ENCODE measurements around the gene NEK11. TPM values are rescaled to one million over a fixed set of nuclear protein-coding genes. Genes with fewer than 3 reads are reported as not detected.
A peak's percentile ranks its signal among the peaks of the same experiment; 100 is the strongest.

NEK11 gene
- total RNA-seq, 1 donor from 2014 or later = 1.3 TPM

DNA sequence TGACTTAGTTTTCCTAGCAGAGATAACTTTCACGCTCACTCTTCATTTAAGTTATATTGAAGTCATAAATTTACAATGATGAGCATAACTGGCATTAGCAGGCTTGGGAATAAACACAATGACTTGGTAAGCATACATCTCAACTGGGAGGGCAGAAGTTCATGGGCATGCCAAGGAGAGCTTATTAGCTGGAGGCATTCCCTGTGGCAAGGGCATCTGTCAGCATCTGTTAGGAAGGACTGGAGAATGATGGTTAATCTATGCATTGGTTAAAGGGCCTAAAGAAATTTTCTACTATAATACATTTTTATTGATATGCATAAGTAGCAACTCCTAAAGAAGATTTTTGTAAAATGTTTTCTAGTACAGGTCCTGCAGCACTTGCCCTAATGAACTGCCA, 52.4 kb downstream of the NEK11 start:
- no peak overlapping the region for H3K4me3 ChIP-seq
- DNase-seq = no peak
- no peak for TF ChIP-seq CTCF (IDR thresholded peaks at IDR 0.05; ENCODE audit: borderline replicate concordance)
- no peaks in the 10 kb centered on the region for H3K9me3 ChIP-seq (replicated peaks)
- no peaks in the 10 kb centered on the region for H3K36me3 ChIP-seq
- no peak overlapping the region for H3K27ac ChIP-seq (replicated peaks)
- intact Hi-C loops (cut with micrococcal nuclease) = no loop called here
- peaks cover 14% of the 10 kb centered on the region for H3K4me1 ChIP-seq
- no peaks in the 10 kb centered on the region for H3K27me3 ChIP-seq (ENCODE audit: low read depth)

DNA sequence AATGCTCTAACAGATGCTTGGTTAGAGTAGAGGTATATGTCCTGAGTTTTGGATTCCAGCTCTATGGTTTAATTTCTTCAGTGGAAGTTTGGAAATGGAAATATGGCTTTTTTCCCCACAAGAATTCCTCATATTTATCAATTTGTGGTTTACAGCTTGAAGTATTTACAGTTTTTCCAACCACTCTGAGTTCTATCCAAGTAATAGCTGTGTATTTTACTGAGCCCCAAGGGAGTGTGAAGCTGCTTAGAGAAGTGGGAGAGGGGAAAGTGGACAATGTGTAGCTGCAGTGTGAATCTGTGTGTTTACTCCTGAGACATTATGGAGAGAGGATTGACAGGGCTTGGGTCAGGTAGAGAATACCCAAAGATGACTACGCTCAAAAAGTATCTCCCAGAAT, 54.5 kb downstream of the NEK11 start:
- intact Hi-C loops (cut with micrococcal nuclease) = no loop called here
- H3K27ac ChIP-seq (replicated peaks) = no peak overlapping the region
- H3K4me3 ChIP-seq = no peak overlapping the region
- H3K27me3 ChIP-seq (ENCODE audit: low read depth) = no peaks in the 10 kb centered on the region
- H3K36me3 ChIP-seq = no peaks in the 10 kb centered on the region
- no peak for TF ChIP-seq CTCF (IDR thresholded peaks at IDR 0.05; ENCODE audit: borderline replicate concordance)
- H3K4me1 ChIP-seq = peaks cover 7% of the 10 kb centered on the region
- no peaks in the 10 kb centered on the region for H3K9me3 ChIP-seq (replicated peaks)
- no peak for DNase-seq

DNA sequence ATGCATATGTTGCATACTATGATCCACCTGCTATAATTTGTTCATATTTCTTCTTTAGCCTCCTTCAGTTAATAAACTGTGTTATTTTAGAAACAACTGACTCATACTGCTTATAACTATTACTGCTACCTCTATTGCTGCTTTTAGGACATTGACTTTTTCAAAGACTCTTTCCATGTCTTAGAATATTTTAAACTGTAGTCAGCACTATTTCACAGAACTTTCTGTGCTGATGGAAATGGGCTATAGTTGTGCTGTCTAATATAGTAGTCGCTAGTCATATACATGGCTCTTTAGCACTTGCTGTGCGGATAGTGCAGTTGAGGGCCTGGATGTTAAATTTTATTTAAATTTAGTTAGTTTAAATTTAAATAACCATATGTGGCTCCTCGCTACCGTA, 55.6 kb downstream of the NEK11 start:
- no peak for DNase-seq
- Histone ChIP-seq H3K4me3 (no peak overlapping the region), H3K4me1 (peaks cover 7% of the 10 kb centered on the region), H3K36me3 (no peaks in the 10 kb centered on the region), H3K9me3 (replicated peaks) (no peaks in the 10 kb centered on the region), H3K27me3 (ENCODE audit: low read depth) (no peaks in the 10 kb centered on the region), H3K27ac (replicated peaks) (no peak overlapping the region)
- TF ChIP-seq CTCF (IDR thresholded peaks at IDR 0.05; ENCODE audit: borderline replicate concordance) = no peak
- intact Hi-C loops (cut with micrococcal nuclease) = no loop called here

DNA sequence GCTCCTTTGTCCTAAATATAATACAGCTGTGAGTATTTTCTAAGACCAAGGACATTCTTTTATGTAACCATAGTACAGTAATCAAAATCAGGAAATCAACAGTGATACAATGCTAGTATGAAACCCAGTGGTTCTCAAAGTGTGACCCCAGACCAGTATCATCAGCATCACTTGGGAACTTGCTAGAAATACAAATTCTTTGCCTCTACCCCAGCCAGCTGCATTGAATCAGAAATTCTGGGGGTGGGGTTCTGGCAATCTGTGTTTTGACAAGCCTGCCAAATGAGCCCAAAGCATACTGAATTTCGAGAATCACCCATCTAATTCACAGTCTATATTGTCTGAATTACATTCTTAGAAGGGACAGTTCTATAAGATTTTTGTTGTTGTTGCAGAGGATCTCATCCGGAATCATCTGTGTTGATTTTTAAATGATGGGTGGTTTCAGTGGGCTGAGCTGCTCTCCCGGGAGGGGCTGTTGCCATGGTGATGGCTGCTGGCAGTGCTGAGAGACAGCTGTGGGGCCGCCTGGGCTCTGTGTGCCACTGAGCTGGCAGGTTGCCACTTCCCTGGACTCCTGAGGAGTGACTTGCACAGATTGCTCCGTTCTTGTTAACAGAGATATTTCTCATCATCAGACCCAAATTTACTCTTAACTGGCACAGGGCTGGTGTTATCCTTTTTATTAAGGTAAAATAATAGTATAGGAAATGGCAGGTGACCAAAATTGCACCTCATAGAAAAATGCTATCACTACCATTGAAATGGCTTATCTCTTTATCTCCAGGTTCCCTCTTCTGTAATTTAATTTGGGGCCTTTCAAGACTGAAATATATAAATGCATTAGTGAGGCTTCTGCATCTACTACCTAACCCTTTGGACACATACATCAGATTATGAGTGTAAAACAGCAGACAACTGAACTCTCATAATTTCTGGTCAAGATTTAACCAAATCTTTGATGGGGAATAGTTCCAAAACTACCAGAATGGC, 56.5 kb downstream of the NEK11 start:
- no peak overlapping the region for H3K4me3 ChIP-seq
- no peak for TF ChIP-seq CTCF (IDR thresholded peaks at IDR 0.05; ENCODE audit: borderline replicate concordance)
- H3K36me3 ChIP-seq = no peaks in the 10 kb centered on the region
- no peaks in the 10 kb centered on the region for H3K27me3 ChIP-seq (ENCODE audit: low read depth)
- H3K4me1 ChIP-seq = peaks cover 7% of the 10 kb centered on the region
- intact Hi-C loops (cut with micrococcal nuclease) = no loop called here
- H3K27ac ChIP-seq (replicated peaks) = no peak overlapping the region
- peak; percentile 59 for DNase-seq
- no peaks in the 10 kb centered on the region for H3K9me3 ChIP-seq (replicated peaks)

GRCh38 chr3:131091768-131092167, 65.1 kb downstream of the NEK11 start:
- no peaks in the 10 kb centered on the region for H3K4me1 ChIP-seq
- H3K36me3 ChIP-seq = no peaks in the 10 kb centered on the region
- no peak for DNase-seq
- H3K27ac ChIP-seq (replicated peaks) = no peak overlapping the region
- no peaks in the 10 kb centered on the region for H3K9me3 ChIP-seq (replicated peaks)
- H3K27me3 ChIP-seq (ENCODE audit: low read depth) = no peaks in the 10 kb centered on the region
- intact Hi-C loops (cut with micrococcal nuclease) = no loop called here
- TF ChIP-seq CTCF (IDR thresholded peaks at IDR 0.05; ENCODE audit: borderline replicate concordance) = no peak
- no peak overlapping the region for H3K4me3 ChIP-seq

Data from left ventricle myocardium inferior (tissue), 1 donor.